Osteoblast (primary cell): ENCODE data around the gene AHSG. TPM values are rescaled to one million over a fixed set of nuclear protein-coding genes. Genes with fewer than 3 reads are reported as not detected.

Source experiments
- DNase-seq: peaks from one replicate; pipeline ENCODE4 v3.0.0; 2011; ENCODE audit warnings: low spot score, mixed read lengths; ENCODE audit not compliant: insufficient read length; ENCODE audit errors: missing footprints
- H2AFZ ChIP-seq: 2 replicates; pipeline ENCODE4 v1.6.0; 2011; ENCODE audit warnings: mild to moderate bottlenecking, low read length
- H3K27ac ChIP-seq: 2 replicates; pipeline ENCODE4 v1.5.1; 2011; ENCODE audit warnings: mild to moderate bottlenecking, low read depth, low read length, moderate library complexity
- H3K27me3 ChIP-seq: 2 replicates; pipeline ENCODE4 v1.6.0; 2012; ENCODE audit warnings: mild to moderate bottlenecking, control low read depth, inconsistent platforms, low read length, moderate library complexity; ENCODE audit not compliant: insufficient read depth
- H3K36me3 ChIP-seq: 2 replicates; pipeline ENCODE4 v1.5.1; 2011; ENCODE audit warnings: mild to moderate bottlenecking, low read length, control low read depth, moderate library complexity; ENCODE audit not compliant: insufficient read depth
- H3K4me1 ChIP-seq: 2 replicates; pipeline ENCODE4 v1.5.1; 2011; ENCODE audit warnings: mild to moderate bottlenecking, low read length, control low read depth, moderate library complexity; ENCODE audit not compliant: insufficient read depth
- H3K4me2 ChIP-seq: 2 replicates; pipeline ENCODE4 v1.6.0; 2011; ENCODE audit warnings: mild to moderate bottlenecking, low read length; ENCODE audit not compliant: insufficient read depth
- H3K4me3 ChIP-seq: fragments of 200-600 bp; sonication (generic); 3 replicates; pipeline ENCODE4 v1.5.1; 2012; ENCODE audit warnings: mild to moderate bottlenecking, low read length, inconsistent platforms; ENCODE audit not compliant: insufficient read depth
- H3K79me2 ChIP-seq: 2 replicates; pipeline ENCODE4 v1.6.0; 2012; ENCODE audit warnings: mild to moderate bottlenecking, low read length, control low read depth, inconsistent platforms; ENCODE audit not compliant: insufficient read depth
- H3K9me3 ChIP-seq: 2 replicates; pipeline ENCODE4 v1.5.1; 2011; ENCODE audit warnings: low read depth, low read length, control low read depth
- H4K20me1 ChIP-seq: 2 replicates; pipeline ENCODE4 v1.6.0; 2012; ENCODE audit warnings: mild to moderate bottlenecking, low read length, control low read depth; ENCODE audit not compliant: insufficient read depth
- CTCF ChIP-seq: IDR thresholded peaks from 2 replicates; pipeline ENCODE4 v1.5.1; 2011; ENCODE audit warnings: mild to moderate bottlenecking, low read depth, low read length, moderate library complexity; ENCODE audit errors: extremely low read depth
- total RNA-seq: library from RNA; depleted of rRNA; stranded (reverse); fragments of >200 nt; gene quantifications from 2 replicates; pipeline ENCODE4 v1.2.3, GENCODE V29; 2012

The AHSG gene
- total RNA-seq, 1 donor, result not detected

- H3K4me3 ChIP-seq, result no peak within 1 kb of the TSS
- H4K20me1 ChIP-seq, result no peaks in the 10 kb centered on the region
- no peak within 1 kb of the TSS for H3K4me2 ChIP-seq
- TF ChIP-seq CTCF, result no peak
- H3K4me1 ChIP-seq, result no peaks in the 10 kb centered on the region
- H3K36me3 ChIP-seq, result no peaks in the 10 kb centered on the region
- no peaks in the 10 kb centered on the region for H3K9me3 ChIP-seq
- no peak within 1 kb of the TSS for H2AFZ ChIP-seq
- no peak within 1 kb of the TSS for H3K27ac ChIP-seq
- no peak for DNase-seq
- peaks cover 15% of the 10 kb centered on the region for H3K27me3 ChIP-seq
- no peaks in the 10 kb centered on the region for H3K79me2 ChIP-seq
Observed at GRCh38 chr3:186639778-186640472, 27.1 kb downstream of the AHSG start, which contains the start of gene FETUB. FETUB (plus strand) TSS chr3:186640399; CDS start chr3:186640461, 62 bp downstream.

- peaks cover 15% of the 10 kb centered on the region for H3K27me3 ChIP-seq
- no peaks in the 10 kb centered on the region for H3K36me3 ChIP-seq
- no peak overlapping the region for H2AFZ ChIP-seq
- no peak for DNase-seq
- H3K4me2 ChIP-seq, result no peak overlapping the region
- no peak for TF ChIP-seq CTCF
- H3K9me3 ChIP-seq, result no peaks in the 10 kb centered on the region
- H4K20me1 ChIP-seq, result no peaks in the 10 kb centered on the region
- H3K79me2 ChIP-seq, result no peaks in the 10 kb centered on the region
- H3K4me1 ChIP-seq, result no peaks in the 10 kb centered on the region
- no peak overlapping the region for H3K27ac ChIP-seq
- H3K4me3 ChIP-seq, result no peak overlapping the region
Observed at GRCh38 chr3:186640473-186640818, 27.6 kb downstream of the AHSG start.

- Histone ChIP-seq H3K9me3 (no peaks in the 10 kb centered on the region), H3K79me2 (no peaks in the 10 kb centered on the region), H2AFZ (no peak overlapping the region), H3K36me3 (no peaks in the 10 kb centered on the region), H3K4me2 (no peak overlapping the region), H3K27me3 (peaks cover 15% of the 10 kb centered on the region), H3K4me1 (no peaks in the 10 kb centered on the region), H4K20me1 (no peaks in the 10 kb centered on the region), H3K4me3 (no peak overlapping the region), H3K27ac (no peak overlapping the region)
- no peak for DNase-seq
- TF ChIP-seq CTCF, result no peak
Observed at GRCh38 chr3:186640929-186641328, 28.1 kb downstream of the AHSG start.

DNA sequence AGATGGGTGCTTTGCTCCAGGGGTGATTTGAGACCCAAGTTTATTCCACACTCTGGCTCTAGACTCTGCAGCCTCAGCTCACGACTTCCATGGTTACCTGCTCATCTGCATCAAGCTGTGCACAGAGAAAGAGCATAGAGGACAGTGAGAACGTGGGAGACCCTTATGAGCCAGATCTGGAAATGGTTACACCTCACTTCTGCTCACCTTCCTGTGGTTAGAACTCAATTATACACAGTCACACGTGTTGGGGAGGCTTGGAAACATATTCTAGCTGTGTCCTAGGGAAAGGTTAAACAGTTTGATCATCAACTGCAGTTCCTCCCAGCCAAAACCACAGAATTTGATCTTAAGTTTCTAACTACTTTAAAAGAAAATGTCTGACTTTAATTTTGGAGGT is 29.2 kb downstream of the AHSG start:
- H3K9me3 ChIP-seq, result no peaks in the 10 kb centered on the region
- H3K36me3 ChIP-seq, result no peaks in the 10 kb centered on the region
- peaks cover 15% of the 10 kb centered on the region for H3K27me3 ChIP-seq
- no peak for TF ChIP-seq CTCF
- H3K4me2 ChIP-seq, result no peak overlapping the region
- no peaks in the 10 kb centered on the region for H3K4me1 ChIP-seq
- no peak for DNase-seq
- H3K27ac ChIP-seq, result no peak overlapping the region
- H2AFZ ChIP-seq, result no peak overlapping the region
- H4K20me1 ChIP-seq, result no peaks in the 10 kb centered on the region
- H3K4me3 ChIP-seq, result no peak overlapping the region
- H3K79me2 ChIP-seq, result no peaks in the 10 kb centered on the region
